Islet of Langerhans (tissue), 1 donor: ENCODE results near the gene TNS4.
A peak's percentile ranks its signal among the peaks of the same experiment; 100 is the strongest.
"Not testable (repeated sequence)": the region's sequence is repeated elsewhere in the genome, so short reads cannot be mapped to it uniquely, and the experiment has no call there.

Experiments used
- FAIRE-seq: peaks from one replicate; lab custom pipeline; 2011; peaks lifted over from hg19 to GRCh38; lab: Jason Lieb, UNC

Gene TNS4, protein sequence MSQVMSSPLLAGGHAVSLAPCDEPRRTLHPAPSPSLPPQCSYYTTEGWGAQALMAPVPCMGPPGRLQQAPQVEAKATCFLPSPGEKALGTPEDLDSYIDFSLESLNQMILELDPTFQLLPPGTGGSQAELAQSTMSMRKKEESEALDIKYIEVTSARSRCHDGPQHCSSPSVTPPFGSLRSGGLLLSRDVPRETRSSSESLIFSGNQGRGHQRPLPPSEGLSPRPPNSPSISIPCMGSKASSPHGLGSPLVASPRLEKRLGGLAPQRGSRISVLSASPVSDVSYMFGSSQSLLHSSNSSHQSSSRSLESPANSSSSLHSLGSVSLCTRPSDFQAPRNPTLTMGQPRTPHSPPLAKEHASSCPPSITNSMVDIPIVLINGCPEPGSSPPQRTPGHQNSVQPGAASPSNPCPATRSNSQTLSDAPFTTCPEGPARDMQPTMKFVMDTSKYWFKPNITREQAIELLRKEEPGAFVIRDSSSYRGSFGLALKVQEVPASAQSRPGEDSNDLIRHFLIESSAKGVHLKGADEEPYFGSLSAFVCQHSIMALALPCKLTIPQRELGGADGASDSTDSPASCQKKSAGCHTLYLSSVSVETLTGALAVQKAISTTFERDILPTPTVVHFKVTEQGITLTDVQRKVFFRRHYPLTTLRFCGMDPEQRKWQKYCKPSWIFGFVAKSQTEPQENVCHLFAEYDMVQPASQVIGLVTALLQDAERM

DNA sequence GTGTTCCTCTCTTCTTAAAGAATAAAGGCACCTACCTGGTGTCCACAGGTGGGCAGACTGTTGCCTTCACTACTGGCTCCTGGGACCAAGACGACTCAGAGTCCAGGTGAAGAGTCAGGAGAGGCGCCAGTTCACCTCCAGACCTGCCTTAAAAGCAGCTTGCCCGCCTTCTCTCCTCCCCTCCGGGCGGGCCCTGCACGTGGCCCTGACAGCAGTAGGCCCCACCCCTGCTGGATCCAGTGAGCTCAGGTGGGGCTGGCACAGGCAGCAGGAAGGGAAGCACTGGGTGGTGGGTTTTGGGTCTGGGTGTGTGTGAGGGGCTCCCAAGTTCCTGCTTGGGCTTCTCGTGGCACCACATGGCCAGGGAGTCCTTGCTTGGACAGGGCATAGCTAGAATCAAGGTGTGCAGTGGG is at the start of gene TNS4:
Gene TNS4, minus strand, starts transcription at position 125 of the 413 bp plus-strand sequence. CDS start 5,198 bp downstream, outside the sequence.
- no peak for FAIRE-seq

GRCh38 chr17:40550608-40551007 is 49.2 kb upstream of the TNS4 start:
- FAIRE-seq = no peak

- no peak for FAIRE-seq
These were observed 47.7 kb upstream of the TNS4 start for GRCh38 chr17:40548982-40549685.

DNA sequence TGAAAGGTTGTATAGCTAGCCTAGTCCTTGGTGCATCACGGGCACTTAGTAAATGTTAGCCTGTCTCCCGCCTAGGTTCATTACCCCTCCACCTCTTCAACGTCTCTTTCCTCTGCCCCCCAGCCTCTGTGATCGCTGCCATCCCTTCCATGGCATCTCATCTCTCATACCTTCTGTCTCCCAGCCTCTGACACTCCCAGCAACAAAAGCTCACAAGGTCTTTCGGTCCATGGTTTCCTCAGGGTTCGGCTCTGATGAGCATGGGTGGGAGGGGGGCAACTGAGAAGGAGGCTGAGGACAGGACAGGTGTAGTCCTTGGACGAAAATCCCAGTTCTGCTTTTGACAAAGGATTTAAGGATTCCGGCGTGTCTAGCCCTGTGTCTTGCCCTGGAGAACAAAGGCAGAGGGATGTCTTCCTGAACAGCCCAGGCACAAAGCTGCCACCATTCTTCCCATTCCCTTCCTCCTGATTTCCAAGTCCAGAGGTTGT is 47.1 kb upstream of the TNS4 start:
- no peak for FAIRE-seq

- FAIRE-seq = no peak
These were observed 46.5 kb upstream of the TNS4 start for GRCh38 chr17:40547785-40548478.

DNA sequence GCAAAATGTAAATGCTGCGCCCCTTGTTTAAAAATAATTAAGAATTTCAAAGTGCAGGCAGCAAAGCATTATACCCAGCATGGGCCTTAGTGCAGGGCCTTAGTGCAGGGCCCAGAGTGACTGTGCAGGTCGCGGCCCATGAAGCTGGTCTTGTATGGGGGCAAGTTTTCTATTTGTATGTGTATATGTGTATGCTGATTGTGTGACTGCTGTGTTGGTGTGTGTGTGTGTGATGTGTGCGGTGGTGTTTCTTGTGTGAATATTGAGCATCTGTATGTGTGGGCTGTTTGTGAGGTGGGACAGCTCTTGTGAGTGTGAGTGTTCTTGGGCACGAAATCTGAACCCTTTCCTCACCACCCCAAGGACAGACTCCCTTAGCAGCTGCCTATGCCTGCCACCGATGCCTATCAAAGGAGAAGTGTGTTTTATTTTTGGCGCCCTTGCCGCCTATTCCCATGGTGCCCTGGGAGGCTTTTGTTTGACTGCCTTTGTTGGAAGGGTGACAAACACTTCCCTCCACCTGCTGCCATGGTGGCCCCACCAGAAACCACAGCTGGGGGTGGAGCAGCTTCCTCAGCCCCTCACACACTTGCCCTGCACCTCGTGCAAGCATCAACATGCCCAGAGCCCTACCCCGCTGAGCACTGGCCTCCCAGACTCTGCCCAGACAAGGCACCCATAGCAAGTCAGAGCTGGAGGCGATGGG is 45.8 kb upstream of the TNS4 start:
- FAIRE-seq = no peak

DNA sequence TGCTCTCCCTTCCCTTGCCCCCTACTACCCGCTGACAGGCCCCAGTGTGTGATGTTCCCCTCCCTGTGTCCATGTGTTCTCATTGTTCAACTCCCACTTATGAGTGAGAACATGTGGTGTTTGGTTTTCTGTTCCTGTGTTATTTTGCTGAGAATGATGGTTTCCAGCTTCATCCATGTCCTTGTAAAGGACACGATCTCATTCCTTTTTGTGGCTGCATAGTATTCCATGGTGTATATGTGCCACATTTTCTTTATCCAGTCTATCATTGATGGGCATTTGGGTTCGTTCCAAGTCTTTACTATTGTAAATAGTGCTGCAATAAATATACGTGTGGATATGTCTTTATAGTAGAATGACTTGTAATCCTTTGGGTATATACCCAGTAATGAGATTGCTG is 45.1 kb upstream of the TNS4 start:
- FAIRE-seq = not testable (repeated sequence)

GRCh38 chr17:40545660-40546059 is 44.2 kb upstream of the TNS4 start:
- FAIRE-seq = no peak

DNA sequence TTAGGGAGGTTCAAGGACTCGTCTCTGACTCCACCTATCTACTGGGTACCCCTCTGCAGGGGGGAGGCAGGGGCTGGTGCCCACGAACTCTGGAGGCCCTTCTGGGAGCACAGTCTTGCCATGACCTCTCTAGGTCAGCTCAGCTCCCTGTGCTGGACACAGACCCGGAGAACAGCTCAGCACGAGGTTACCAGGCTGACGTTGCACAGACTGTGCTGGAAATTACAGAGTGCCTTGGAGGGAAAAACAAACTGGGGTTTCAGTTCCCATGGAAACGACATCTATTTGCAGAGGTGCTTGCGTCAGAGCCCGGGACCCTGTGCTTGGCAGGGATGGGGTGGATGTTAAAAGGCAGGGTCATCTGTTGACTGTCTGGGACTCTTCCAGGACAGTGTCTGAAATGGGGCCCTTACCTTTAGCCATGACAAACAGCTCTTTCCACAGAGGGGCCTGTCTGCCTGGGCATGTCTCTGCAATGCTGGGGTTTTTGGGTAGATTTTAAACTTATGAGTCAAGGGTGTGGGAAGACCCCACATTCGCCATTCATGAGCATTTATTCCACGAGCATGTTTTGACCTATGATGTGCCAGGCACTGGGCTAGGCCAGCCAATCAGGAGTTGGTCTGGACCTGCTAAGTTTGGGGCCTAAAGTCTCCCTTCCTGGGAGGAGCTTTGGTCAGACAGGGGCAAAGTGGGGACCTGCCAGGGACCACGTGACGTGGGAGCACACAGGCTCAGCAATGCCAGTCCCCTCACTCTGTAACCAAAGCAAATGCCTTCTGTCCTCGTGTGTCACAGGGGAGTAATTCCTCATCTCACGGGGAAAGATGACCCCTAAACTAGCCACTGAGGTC is 41.4 kb upstream of the TNS4 start:
- peak; percentile 76 for FAIRE-seq

- FAIRE-seq = no peak
These were observed 40.6 kb upstream of the TNS4 start for GRCh38 chr17:40541873-40542557.

DNA sequence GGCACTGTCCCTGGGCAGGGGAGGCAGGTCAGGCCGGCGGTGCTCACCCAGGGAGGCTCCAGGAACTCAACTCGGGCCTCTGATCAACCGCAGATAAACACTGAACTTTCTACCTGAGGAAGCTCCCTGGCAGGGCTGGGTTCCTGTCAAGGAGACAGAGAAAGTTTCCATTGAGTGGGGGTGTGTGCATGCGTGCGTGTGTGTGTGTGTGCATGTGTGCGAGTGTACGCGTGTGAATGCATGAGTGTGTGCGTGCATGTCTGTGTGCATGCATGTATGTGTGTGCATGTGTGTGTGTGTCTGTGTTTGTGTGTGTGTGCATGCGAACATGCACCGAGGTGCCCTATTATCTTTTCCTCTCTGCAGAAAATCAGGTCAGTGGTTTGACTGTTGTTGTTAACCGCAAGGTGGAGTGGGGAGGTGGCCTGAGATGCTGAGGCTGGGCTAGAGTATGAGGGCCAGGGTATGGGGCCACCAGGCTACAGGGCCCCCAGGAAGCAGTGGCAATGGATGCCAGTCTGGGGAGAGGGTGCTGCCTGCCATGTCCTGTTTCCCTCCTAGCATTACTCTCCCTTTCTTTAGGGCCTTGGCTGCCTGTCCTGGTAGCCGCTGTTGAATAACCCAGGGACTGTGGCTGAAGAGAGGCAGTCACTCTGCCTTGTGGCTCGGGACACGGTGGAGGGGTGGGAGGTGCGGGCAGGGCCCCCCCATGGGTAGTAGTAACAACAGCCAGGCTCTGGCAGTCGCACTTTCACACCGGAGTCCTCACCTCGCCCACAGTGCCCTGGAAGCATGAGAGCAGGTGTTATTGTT is 39.8 kb upstream of the TNS4 start:
- FAIRE-seq = no peak

- no peak for FAIRE-seq
These were observed 39.0 kb upstream of the TNS4 start for GRCh38 chr17:40540448-40540847.

DNA sequence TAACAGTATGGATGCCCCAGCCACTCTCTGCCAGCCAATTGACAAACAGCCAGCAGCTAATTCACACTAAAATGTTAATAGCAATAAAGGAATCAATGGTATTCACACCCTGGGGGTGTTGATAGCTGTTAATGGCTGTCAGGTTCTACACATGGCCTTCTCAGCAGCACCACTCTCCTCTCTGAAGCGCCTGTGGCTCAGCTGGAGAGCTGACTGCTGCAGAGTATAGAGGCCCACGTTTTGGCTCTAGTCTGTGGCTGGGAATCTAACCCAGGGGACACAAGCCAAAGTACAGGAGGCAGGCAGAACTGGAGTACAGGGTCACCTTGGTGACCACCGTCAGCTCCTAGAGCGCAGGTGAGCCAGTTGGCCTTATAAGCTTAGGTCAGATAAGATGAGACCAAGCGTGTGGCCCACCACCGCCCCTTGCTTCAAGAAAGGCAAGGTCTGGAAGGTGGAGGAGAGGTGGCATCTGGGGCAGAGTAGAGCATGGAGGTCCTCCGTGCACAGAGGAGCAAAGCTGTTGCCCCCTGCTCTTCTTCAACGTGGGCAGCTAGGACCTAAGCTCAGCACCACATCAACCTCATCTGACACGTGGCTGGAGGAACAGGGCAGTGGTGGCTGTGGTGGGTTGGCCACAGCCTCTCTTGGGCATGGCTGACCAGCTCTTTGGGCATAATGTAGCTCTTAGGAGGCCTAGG is 38.4 kb upstream of the TNS4 start:
- FAIRE-seq = no peak

DNA sequence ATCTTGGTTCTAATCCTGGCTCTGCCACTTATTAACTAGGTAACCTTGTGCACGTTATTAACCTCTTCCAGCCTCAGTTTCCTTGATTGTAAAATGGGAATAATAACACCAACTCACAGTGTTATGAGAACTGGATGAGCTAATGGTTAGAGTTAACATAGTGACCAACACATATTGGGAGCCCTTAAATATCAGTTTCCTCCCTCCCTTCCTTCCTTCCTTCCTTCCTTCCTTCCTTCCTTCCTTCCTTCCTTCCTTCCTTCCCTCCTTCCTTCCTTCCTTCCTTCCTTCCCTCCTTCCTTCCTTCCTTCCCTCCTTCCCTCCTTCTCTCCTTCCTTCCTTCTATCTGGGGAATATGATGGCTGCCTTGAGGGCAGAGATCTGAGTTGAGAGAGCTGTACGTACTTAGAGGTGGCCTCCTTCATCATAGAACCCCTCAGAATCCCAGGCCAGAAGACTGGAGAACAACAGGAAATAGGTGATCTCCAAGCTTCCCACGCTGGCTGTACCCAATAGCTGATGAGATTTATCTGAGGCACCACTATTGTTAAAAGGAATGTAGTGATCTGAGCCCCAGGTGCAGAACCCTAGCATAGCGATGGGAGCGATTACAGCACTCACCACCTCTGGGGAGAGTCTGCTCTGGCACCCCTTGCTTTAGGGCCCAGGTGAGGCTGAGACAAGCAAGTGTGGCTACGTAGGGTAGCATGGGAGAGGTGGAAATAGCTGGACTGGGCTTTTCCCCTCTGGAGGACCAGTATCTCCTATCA is 37.7 kb upstream of the TNS4 start:
- FAIRE-seq = no peak

GRCh38 chr17:40538019-40538935 is 36.9 kb upstream of the TNS4 start:
- no peak for FAIRE-seq
